Activated CD4-positive, alpha-beta T cell treated with anti-CD3 and anti-CD28 coated beads, Interleukin-2, amount 10 ng/mL, durations not matched to agents 24 days and 14 days (primary cell): ENCODE data around the gene COL23A1. TPM values are rescaled to one million over a fixed set of nuclear protein-coding genes. Genes with fewer than 3 reads are reported as not detected.
A peak's percentile ranks its signal among the peaks of the same experiment; 100 is the strongest.
"Not testable (repeated sequence)": the region's sequence is repeated elsewhere in the genome, so short reads cannot be mapped to it uniquely, and the experiment has no call there.

ENCODE experiments used
- DNase-seq: peaks from one replicate; pipeline ENCODE4 v3.0.0; 2022
- H3K27ac Mint-ChIP-seq: one replicate; pipeline ENCODE4 v1.8.0; 2022; ENCODE audit warnings: mild to moderate bottlenecking, mixed read lengths
- H3K27me3 Mint-ChIP-seq: one replicate; pipeline ENCODE4 v1.8.0; 2022; ENCODE audit warnings: mixed read lengths
- H3K36me3 Mint-ChIP-seq: one replicate; pipeline ENCODE4 v1.8.0; 2022; ENCODE audit warnings: low read depth, mild to moderate bottlenecking, mixed read lengths
- H3K4me1 Mint-ChIP-seq: one replicate; pipeline ENCODE4 v1.8.0; 2021; ENCODE audit warnings: mixed read lengths
- H3K4me3 Mint-ChIP-seq: one replicate; pipeline ENCODE4 v1.8.0; 2022; ENCODE audit warnings: mild to moderate bottlenecking, moderate library complexity, mixed read lengths
- H3K9me3 Mint-ChIP-seq: one replicate; pipeline ENCODE4 v1.8.0; 2021; ENCODE audit warnings: mixed read lengths
- intact Hi-C: fragments of 100-400 bp; cut with micrococcal nuclease; formaldehyde crosslinking; loops from one replicate; pipeline ENCODE4 v1.15.1; 2023
- total RNA-seq: library from RNA; stranded (reverse); gene quantifications from 2 replicates; pipeline ENCODE4 v1.2.3, GENCODE V29; 2022

Gene COL23A1
- total RNA-seq, 1 donor from 2014 or later = 0.07 TPM

- no peaks in the 10 kb centered on the region for H3K36me3 Mint-ChIP-seq
- H3K27ac Mint-ChIP-seq = no peak overlapping the region
- no peak for DNase-seq
- no peaks in the 10 kb centered on the region for H3K27me3 Mint-ChIP-seq
- intact Hi-C loops = no loop called here
- H3K9me3 Mint-ChIP-seq = peaks cover 5% of the 10 kb centered on the region
- no peaks in the 10 kb centered on the region for H3K4me1 Mint-ChIP-seq
- H3K4me3 Mint-ChIP-seq = no peak overlapping the region
Observed at GRCh38 chr5:178267876-178268275, 322.3 kb downstream of the COL23A1 start.

GRCh38 chr5:178267245-178267644 is 322.9 kb downstream of the COL23A1 start:
- H3K4me1 Mint-ChIP-seq = no peaks in the 10 kb centered on the region
- peaks cover 5% of the 10 kb centered on the region for H3K9me3 Mint-ChIP-seq
- H3K27me3 Mint-ChIP-seq = no peaks in the 10 kb centered on the region
- intact Hi-C loops = no loop called here
- no peak for DNase-seq
- no peak overlapping the region for H3K4me3 Mint-ChIP-seq
- H3K36me3 Mint-ChIP-seq = no peaks in the 10 kb centered on the region
- no peak overlapping the region for H3K27ac Mint-ChIP-seq

- Mint-ChIP-seq H3K4me1 (no peaks in the 10 kb centered on the region), H3K27ac (no peak overlapping the region), H3K9me3 (peaks cover 5% of the 10 kb centered on the region), H3K4me3 (no peak overlapping the region), H3K36me3 (no peaks in the 10 kb centered on the region), H3K27me3 (no peaks in the 10 kb centered on the region)
- DNase-seq = no peak
- intact Hi-C loops = no loop called here
Observed at GRCh38 chr5:178266581-178266980, 323.6 kb downstream of the COL23A1 start.

DNA sequence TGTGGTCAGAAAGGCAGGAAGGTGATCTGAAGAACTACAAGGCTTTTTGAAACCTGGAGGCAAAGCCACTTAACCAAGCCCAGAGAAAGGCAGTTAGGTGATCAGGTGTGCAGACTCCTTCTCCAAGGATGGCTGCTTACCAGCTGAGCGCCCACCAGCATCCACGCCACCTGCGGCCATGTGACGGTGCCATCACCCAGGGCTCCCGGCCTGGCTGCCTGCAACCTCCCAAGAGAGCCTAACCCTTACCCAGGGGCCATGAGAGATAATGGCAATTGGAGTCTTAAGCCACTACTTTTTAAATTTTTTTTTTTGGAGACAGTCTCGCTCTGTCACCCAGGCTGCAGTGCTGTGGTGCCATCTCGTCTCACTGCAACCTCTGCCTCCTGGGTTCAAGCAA is 324.4 kb downstream of the COL23A1 start:
- Mint-ChIP-seq H3K27ac (no peak overlapping the region), H3K27me3 (no peaks in the 10 kb centered on the region), H3K4me3 (no peak overlapping the region), H3K36me3 (no peaks in the 10 kb centered on the region), H3K4me1 (no peaks in the 10 kb centered on the region), H3K9me3 (peaks cover 5% of the 10 kb centered on the region)
- no peak for DNase-seq
- intact Hi-C loops = no loop called here

DNA sequence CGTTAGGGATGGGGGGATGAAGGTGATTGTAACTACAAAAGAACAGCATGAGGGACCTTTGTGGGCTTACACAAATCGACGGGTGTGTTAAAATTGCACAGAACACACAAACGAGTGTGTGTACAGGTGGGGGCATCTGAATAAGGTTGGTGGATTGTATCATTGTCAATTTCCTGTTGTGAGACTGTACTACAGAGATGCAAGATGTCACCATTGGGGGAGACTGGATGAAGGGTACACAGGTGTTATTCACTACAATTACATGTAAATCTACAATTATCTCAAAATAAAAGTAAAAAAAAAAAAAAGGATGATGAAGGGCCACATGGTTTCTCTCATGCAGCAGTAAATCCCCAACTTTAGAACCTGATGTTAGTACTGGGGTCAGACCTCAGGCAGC is 326.1 kb downstream of the COL23A1 start:
- intact Hi-C loops = no loop called here
- DNase-seq = no peak
- no peaks in the 10 kb centered on the region for H3K27me3 Mint-ChIP-seq
- no peak overlapping the region for H3K27ac Mint-ChIP-seq
- no peaks in the 10 kb centered on the region for H3K36me3 Mint-ChIP-seq
- no peak overlapping the region for H3K4me3 Mint-ChIP-seq
- H3K4me1 Mint-ChIP-seq = no peaks in the 10 kb centered on the region
- no peaks in the 10 kb centered on the region for H3K9me3 Mint-ChIP-seq

DNA sequence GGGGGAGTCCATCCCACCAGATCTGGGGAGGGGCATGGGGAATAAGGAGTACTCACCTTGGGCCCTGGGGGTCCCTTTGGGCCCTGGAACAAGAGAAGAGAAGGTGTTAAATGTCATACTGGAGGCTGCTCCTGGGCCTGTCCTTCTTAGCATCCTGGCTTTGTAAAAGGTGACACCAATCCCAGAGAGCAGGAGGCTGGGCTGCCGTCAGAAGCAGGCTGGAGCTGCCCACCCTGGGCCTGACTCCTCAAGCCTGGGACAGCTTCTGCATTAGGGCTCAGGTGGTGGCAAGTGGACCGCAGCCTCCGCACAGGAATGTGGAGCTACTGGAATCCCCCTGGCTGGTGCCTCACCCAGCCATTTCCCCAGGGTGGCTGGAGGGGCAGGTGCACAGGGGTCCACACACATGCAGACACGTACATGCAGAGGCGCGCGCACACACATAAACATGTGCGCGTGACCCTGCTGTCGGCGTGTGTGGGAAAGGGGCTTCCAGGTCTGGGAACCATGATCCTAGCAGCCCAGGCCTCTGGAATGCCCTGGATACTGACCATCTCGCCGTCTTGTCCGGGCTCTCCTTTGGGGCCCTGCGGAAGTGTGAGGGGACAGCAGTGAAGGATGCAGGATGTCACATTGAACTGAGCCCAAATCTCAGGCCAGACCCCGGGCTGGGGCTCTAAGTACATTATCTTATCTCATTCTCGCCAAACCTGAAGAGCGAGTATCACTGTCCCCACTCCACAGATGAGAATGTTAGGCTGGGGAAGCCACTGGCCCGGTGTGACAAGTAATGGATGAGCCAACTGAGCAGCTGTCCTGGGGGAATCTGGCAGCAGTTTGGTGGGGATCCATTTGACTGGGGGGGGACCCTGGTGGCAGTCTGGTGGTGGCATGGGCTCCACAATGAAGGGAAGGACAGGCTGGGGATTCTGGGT is 328.3 kb downstream of the COL23A1 start:
- Mint-ChIP-seq H3K36me3 (no peaks in the 10 kb centered on the region), H3K27me3 (no peaks in the 10 kb centered on the region), H3K9me3 (no peaks in the 10 kb centered on the region), H3K4me1 (no peaks in the 10 kb centered on the region), H3K27ac (no peak overlapping the region), H3K4me3 (no peak overlapping the region)
- DNase-seq = no peak
- intact Hi-C loops = no loop called here

DNA sequence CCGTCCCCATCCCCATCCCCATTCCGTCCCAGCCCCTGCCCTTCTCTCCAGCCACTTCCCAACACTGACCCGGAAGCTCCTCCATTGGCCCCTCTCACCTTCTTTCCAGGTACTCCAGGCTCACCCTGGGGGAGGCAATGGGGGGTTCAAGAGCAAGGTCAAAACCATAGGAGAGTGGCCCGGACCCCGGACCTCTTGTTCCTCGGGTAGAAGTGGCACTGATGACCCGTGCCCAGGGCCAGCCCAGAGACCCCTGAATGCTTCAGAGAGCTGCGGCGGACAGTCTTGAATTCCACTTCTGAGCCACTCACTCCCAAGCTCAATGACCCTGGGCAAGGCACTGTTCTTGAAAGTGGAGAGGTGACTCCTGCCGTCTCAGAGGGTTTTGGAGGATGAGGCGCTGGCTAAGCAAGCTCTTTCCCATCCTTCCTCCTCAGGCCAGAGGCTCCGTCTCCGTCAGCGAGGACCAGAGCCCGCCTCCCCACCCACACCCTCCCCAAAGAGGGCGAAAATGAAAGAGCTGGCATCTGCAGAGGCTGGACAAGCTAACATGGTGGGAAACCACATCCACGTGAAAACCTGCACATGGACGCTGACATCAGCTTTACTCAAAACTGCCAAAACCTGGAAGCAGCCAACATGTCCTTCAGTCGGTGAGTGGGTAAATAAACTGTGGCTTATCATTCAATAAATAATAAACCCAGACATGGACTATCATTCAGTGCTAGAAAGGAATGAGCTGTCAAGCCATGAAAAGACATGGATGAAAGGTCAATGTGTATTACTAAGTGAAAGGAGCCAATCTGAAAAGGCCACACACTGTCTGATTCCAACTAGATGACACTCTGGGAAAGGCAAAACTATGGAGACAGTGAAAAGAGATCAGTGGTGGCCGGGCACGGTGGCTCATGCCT is 330.3 kb downstream of the COL23A1 start:
- H3K27me3 Mint-ChIP-seq = no peaks in the 10 kb centered on the region
- no peak for DNase-seq
- no peak overlapping the region for H3K4me3 Mint-ChIP-seq
- intact Hi-C loops = no loop called here
- no peaks in the 10 kb centered on the region for H3K36me3 Mint-ChIP-seq
- H3K9me3 Mint-ChIP-seq = no peaks in the 10 kb centered on the region
- H3K27ac Mint-ChIP-seq = no peak overlapping the region
- H3K4me1 Mint-ChIP-seq = no peaks in the 10 kb centered on the region

GRCh38 chr5:178257650-178258049 is 332.5 kb downstream of the COL23A1 start:
- Mint-ChIP-seq H3K9me3 (no peaks in the 10 kb centered on the region), H3K4me1 (no peaks in the 10 kb centered on the region), H3K36me3 (no peaks in the 10 kb centered on the region), H3K27ac (no peak overlapping the region), H3K27me3 (no peaks in the 10 kb centered on the region), H3K4me3 (no peak overlapping the region)
- DNase-seq = no peak
- intact Hi-C loops = no loop called here

DNA sequence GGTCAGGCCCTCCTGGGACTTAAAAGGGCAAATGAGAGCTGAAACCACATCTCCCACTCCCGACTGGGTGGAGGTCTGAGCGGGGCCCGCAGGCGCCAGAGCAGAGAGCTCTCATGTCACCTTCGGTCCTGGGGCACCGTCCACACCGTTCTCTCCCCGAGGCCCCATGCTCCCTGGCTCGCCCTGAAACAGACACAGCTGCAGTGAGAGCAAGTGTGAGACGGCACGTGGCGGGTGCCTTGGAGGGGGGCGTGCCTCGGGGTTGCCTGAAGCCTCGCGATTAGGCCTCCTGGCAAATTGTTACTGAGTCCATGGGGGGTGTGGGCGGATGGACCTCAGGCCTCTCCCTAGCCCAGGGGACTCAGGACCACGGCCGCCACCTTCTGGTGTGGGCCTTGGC is 333.4 kb downstream of the COL23A1 start:
- intact Hi-C loops = no loop called here
- Mint-ChIP-seq H3K4me3 (no peak overlapping the region), H3K36me3 (no peaks in the 10 kb centered on the region), H3K27me3 (no peaks in the 10 kb centered on the region), H3K27ac (no peak overlapping the region), H3K9me3 (no peaks in the 10 kb centered on the region), H3K4me1 (no peaks in the 10 kb centered on the region)
- no peak for DNase-seq

GRCh38 chr5:178253632-178254031 is 336.6 kb downstream of the COL23A1 start:
- H3K4me1 Mint-ChIP-seq, H3K4me3 Mint-ChIP-seq, H3K9me3 Mint-ChIP-seq, H3K27me3 Mint-ChIP-seq, H3K36me3 Mint-ChIP-seq, H3K27ac Mint-ChIP-seq, DNase-seq, intact Hi-C loops: not testable (repeated sequence)

GRCh38 chr5:178252258-178252657 is 337.9 kb downstream of the COL23A1 start:
- Mint-ChIP-seq H3K4me1 (peaks cover 9% of the 10 kb centered on the region), H3K9me3 (no peaks in the 10 kb centered on the region), H3K27ac (no peak overlapping the region), H3K27me3 (no peaks in the 10 kb centered on the region), H3K4me3 (no peak overlapping the region), H3K36me3 (no peaks in the 10 kb centered on the region)
- intact Hi-C loops = no loop called here
- no peak for DNase-seq

- H3K27ac Mint-ChIP-seq = no peak overlapping the region
- intact Hi-C loops = no loop called here
- H3K4me3 Mint-ChIP-seq = no peak overlapping the region
Observed at GRCh38 chr5:178250263-178250662, 339.9 kb downstream of the COL23A1 start.

DNA sequence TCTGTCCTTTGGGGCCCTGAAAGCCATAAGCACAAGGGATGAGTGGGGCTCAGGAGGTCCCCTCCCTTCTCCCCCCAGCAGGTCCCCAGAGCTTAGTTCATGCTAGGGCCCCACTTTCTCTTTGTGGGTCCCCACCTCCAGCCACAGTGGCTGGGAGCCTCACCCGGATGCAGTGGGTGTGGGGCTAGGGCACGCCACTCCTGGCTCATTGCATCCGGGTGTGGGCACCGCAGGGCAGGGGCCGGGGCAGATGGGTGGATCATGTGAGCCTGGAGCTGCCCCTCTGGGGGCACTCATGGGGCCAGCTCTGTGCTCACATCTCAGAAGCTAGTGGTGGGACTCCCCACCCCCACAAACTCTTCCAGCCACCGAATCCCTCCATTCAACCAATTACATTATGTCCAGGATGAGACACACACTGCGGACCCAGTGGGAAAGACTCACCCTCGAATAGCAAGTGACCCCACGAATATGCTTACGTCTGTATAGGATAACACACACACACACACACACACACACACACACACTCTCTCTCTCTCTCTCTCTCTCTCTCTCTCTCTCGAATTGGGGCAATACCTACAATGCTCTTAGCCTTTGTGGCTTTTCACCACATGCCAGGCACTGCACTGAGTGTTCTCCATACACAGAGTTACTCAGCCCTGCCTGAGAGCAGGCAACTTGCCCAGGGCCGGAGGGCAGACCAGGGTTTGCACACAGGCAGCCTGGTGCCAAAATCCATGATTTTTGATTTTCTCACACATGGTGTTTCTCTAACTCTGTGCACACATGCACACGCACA is 340.8 kb downstream of the COL23A1 start:
- Mint-ChIP-seq H3K4me1 (peaks cover 9% of the 10 kb centered on the region), H3K36me3 (no peaks in the 10 kb centered on the region), H3K27ac (peak overlapping the region; percentile 75), H3K4me3 (peak overlapping the region; percentile 41), H3K27me3 (no peaks in the 10 kb centered on the region), H3K9me3 (no peaks in the 10 kb centered on the region)
- intact Hi-C loops = no loop called here
- DNase-seq = peak; percentile 73

More at GRCh38 chr5:178250263-178250662, 339.9 kb downstream of the COL23A1 start:
- H3K36me3 Mint-ChIP-seq = no peaks in the 10 kb centered on the region
- DNase-seq = no peak
- H3K27me3 Mint-ChIP-seq = no peaks in the 10 kb centered on the region
- no peaks in the 10 kb centered on the region for H3K9me3 Mint-ChIP-seq
- H3K4me1 Mint-ChIP-seq = peaks cover 9% of the 10 kb centered on the region
